PC-9 (cell line): ENCODE data around the gene CCDC192.

Source experiments
- EZH2 ChIP-seq: fragments of 200-600 bp; sonication (generic); IDR thresholded peaks from 2 replicates; pipeline ENCODE4 v1.8.0; 2017; ENCODE audit warnings: antibody characterized with exemption, low read depth
- TF ChIP-seq, protein P1 (sequence below): fragments of 200-600 bp; sonication (generic); conservative IDR thresholded peaks from 2 replicates; pipeline ENCODE4 v1.6.1; 2017; ENCODE audit warnings: mixed run types, antibody characterized with exemption, mild to moderate bottlenecking, moderate library complexity

DNA sequence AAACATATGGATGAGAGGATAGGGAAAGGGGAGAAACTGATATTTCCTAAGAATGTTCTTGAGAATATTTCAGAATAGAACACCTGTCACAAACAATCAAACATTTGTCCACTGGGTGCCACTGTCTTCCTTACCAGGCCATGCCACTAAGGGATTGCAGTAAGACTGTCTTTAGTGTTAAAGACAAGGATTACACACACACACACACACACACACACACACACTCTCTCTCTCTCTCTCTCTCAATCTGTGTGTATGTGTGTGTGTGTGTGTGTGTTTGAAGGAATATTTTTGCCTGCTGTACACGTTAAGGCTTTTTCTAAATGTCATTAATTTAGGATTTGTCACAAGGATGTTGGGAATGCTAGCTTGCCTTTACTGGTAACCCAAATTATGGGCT, 54.4 kb downstream of the CCDC192 start:
- TF ChIP-seq, protein P1, sequence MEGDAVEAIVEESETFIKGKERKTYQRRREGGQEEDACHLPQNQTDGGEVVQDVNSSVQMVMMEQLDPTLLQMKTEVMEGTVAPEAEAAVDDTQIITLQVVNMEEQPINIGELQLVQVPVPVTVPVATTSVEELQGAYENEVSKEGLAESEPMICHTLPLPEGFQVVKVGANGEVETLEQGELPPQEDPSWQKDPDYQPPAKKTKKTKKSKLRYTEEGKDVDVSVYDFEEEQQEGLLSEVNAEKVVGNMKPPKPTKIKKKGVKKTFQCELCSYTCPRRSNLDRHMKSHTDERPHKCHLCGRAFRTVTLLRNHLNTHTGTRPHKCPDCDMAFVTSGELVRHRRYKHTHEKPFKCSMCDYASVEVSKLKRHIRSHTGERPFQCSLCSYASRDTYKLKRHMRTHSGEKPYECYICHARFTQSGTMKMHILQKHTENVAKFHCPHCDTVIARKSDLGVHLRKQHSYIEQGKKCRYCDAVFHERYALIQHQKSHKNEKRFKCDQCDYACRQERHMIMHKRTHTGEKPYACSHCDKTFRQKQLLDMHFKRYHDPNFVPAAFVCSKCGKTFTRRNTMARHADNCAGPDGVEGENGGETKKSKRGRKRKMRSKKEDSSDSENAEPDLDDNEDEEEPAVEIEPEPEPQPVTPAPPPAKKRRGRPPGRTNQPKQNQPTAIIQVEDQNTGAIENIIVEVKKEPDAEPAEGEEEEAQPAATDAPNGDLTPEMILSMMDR: peak; percentile 72
- TF ChIP-seq EZH2: no peak
